WTC11 (cell line): Measurements from ENCODE around the gene TAS2R42. TPM values are rescaled to one million over a fixed set of nuclear protein-coding genes. Genes with fewer than 3 reads are reported as not detected.

Source experiments
- AR ChIP-seq: fragments of 250-450 bp; sonication (Bioruptor Pico); IDR thresholded peaks from 2 replicates; pipeline ENCODE4 v1.9.0; 2021; ENCODE audit warnings: mild to moderate bottlenecking
- ATF6 ChIP-seq: sonication (generic); formaldehyde crosslinking; IDR thresholded peaks from 2 replicates; pipeline ENCODE4 v1.8.1; 2023; ENCODE audit warnings: mild to moderate bottlenecking, missing genetic modification reagents
- CBFB ChIP-seq: sonication (generic); formaldehyde crosslinking; IDR thresholded peaks from 2 replicates; pipeline ENCODE4 v1.8.1; 2022; ENCODE audit warnings: mild to moderate bottlenecking, low read depth, missing genetic modification reagents
- E2F4 ChIP-seq: sonication (generic); formaldehyde crosslinking; IDR thresholded peaks from 2 replicates; pipeline ENCODE4 v1.8.1; 2022; ENCODE audit warnings: low read depth, mild to moderate bottlenecking, moderate library complexity, missing genetic modification reagents, borderline replicate concordance
- EMX1 ChIP-seq: fragments of 250-450 bp; sonication (Bioruptor Pico); IDR thresholded peaks from 2 replicates; pipeline ENCODE4 v1.8.0; 2021; ENCODE audit warnings: mild to moderate bottlenecking
- FOXP1 ChIP-seq: sonication (generic); formaldehyde crosslinking; IDR thresholded peaks from 2 replicates; pipeline ENCODE4 v1.8.0; 2022; ENCODE audit warnings: missing genetic modification reagents, mild to moderate bottlenecking, moderate library complexity, borderline replicate concordance
- GABPB1 ChIP-seq: sonication (generic); formaldehyde crosslinking; IDR thresholded peaks from 2 replicates; pipeline ENCODE4 v1.8.1; 2023; ENCODE audit warnings: mild to moderate bottlenecking, missing genetic modification reagents
- HMGA2 ChIP-seq: fragments of 250-450 bp; sonication (Bioruptor Pico); IDR thresholded peaks from 2 replicates; pipeline ENCODE4 v1.4.0; 2021; ENCODE audit warnings: mild to moderate bottlenecking, moderate library complexity
- JUN ChIP-seq: sonication (generic); formaldehyde crosslinking; IDR thresholded peaks from 2 replicates; pipeline ENCODE4 v1.8.0; 2023; ENCODE audit warnings: mild to moderate bottlenecking, missing genetic modification reagents
- NFYB ChIP-seq: sonication (generic); formaldehyde crosslinking; conservative IDR thresholded peaks from 2 replicates; pipeline ENCODE4 v1.8.0; 2022; ENCODE audit warnings: low read depth, missing genetic modification reagents
- NR3C1 ChIP-seq: sonication (generic); formaldehyde crosslinking; conservative IDR thresholded peaks from 2 replicates; pipeline ENCODE4 v1.8.1; 2023; ENCODE audit warnings: low read depth, mild to moderate bottlenecking, missing genetic modification reagents
- OVOL2 ChIP-seq: fragments of 250-450 bp; sonication (Bioruptor Pico); IDR thresholded peaks from 2 replicates; pipeline ENCODE4 v1.9.0; 2021; ENCODE audit warnings: mild to moderate bottlenecking, borderline replicate concordance
- RELA ChIP-seq: sonication (generic); formaldehyde crosslinking; IDR thresholded peaks from 2 replicates; pipeline ENCODE4 v1.8.1; 2022; ENCODE audit warnings: missing genetic modification reagents, mild to moderate bottlenecking, borderline replicate concordance
- SMAD3 ChIP-seq: sonication (generic); formaldehyde crosslinking; IDR thresholded peaks from 2 replicates; pipeline ENCODE4 v1.8.0; 2022; ENCODE audit warnings: missing genetic modification reagents, mild to moderate bottlenecking, borderline replicate concordance
- SMAD4 ChIP-seq: sonication (generic); formaldehyde crosslinking; IDR thresholded peaks from 2 replicates; pipeline ENCODE4 v1.8.0; 2022; ENCODE audit warnings: mild to moderate bottlenecking, missing genetic modification reagents
- SP1 ChIP-seq: sonication (generic); formaldehyde crosslinking; conservative IDR thresholded peaks from 2 replicates; pipeline ENCODE4 v1.8.1; 2022; ENCODE audit warnings: missing genetic modification reagents
- ZBTB21 ChIP-seq: sonication (generic); formaldehyde crosslinking; IDR thresholded peaks from 2 replicates; pipeline ENCODE4 v1.8.1; 2023; ENCODE audit warnings: mild to moderate bottlenecking, missing genetic modification reagents, borderline replicate concordance
- ZBTB43 ChIP-seq: sonication (generic); formaldehyde crosslinking; IDR thresholded peaks from 2 replicates; pipeline ENCODE4 v1.8.1; 2023; ENCODE audit warnings: mild to moderate bottlenecking, missing genetic modification reagents
- ZNF121 ChIP-seq: sonication (generic); formaldehyde crosslinking; IDR thresholded peaks from 2 replicates; pipeline ENCODE4 v1.8.0; 2023; ENCODE audit warnings: missing genetic modification reagents
- ZNF138 ChIP-seq: sonication (generic); formaldehyde crosslinking; conservative IDR thresholded peaks from 2 replicates; pipeline ENCODE4 v1.8.1; 2022; ENCODE audit warnings: mild to moderate bottlenecking, moderate library complexity, missing genetic modification reagents
- ZNF263 ChIP-seq: sonication (generic); formaldehyde crosslinking; IDR thresholded peaks from 2 replicates; pipeline ENCODE4 v1.8.1; 2022; ENCODE audit warnings: low read depth, mild to moderate bottlenecking, moderate library complexity, missing genetic modification reagents
- ZNF317 ChIP-seq: sonication (generic); formaldehyde crosslinking; IDR thresholded peaks from 2 replicates; pipeline ENCODE4 v1.8.1; 2023; ENCODE audit warnings: low read depth, mild to moderate bottlenecking, moderate library complexity, missing genetic modification reagents, borderline replicate concordance
- ZNF512 ChIP-seq: sonication (generic); formaldehyde crosslinking; IDR thresholded peaks from 2 replicates; pipeline ENCODE4 v1.8.1; 2022; ENCODE audit warnings: missing genetic modification reagents, borderline replicate concordance
- ZNF671 ChIP-seq: fragments of 250-450 bp; sonication (Bioruptor Pico); IDR thresholded peaks from 2 replicates; pipeline ENCODE4 v1.8.0; 2021; ENCODE audit warnings: mild to moderate bottlenecking
- total RNA-seq: library from RNA; stranded (reverse); gene quantifications from 3 replicates; pipeline ENCODE4 v1.2.3, GENCODE V29; 2021
- TF ChIP-seq, protein P1 (sequence below): sonication (generic); formaldehyde crosslinking; IDR thresholded peaks from 2 replicates; pipeline ENCODE4 v1.8.1; 2023; ENCODE audit warnings: mild to moderate bottlenecking, moderate library complexity, missing genetic modification reagents
- TF ChIP-seq, protein P2 (sequence below): sonication (generic); formaldehyde crosslinking; IDR thresholded peaks from 2 replicates; pipeline ENCODE4 v1.8.1; 2022; ENCODE audit warnings: low read depth, missing genetic modification reagents, borderline replicate concordance

TAS2R42 gene
- total RNA-seq, 1 experiment from 2014 or later: not detected

GRCh38 chr12:11171145-11171968 is 15.4 kb downstream of the TAS2R42 start, which contains the start of gene SMIM10L1 (continued):
- peak; percentile 78; the same call in 1 of the 2 replicates for TF ChIP-seq ZBTB43
- TF ChIP-seq FOXP1 (CRISPR knock-in tag): peak; percentile 89
- no peak for TF ChIP-seq E2F4 (CRISPR knock-in tag)
- TF ChIP-seq ZNF138 (CRISPR knock-in tag): no peak; the same call in 1 of the 2 replicates
- 0 out of 2 replicates have a peak, but pooled peaks have one; percentile 20 for TF ChIP-seq NFYB (CRISPR knock-in tag)
- no peak for TF ChIP-seq AR
- TF ChIP-seq SMAD3: peak; percentile 67; the same call in 1 of the 2 replicates
- peak; percentile 81 for TF ChIP-seq ZBTB21 (CRISPR knock-in tag)
- TF ChIP-seq HMGA2: no peak
- TF ChIP-seq ZNF512: 0 out of 2 replicates have a peak, but pooled peaks have one; percentile 48
- peak; percentile 75 for TF ChIP-seq SP1 (CRISPR knock-in tag)
- TF ChIP-seq RELA (CRISPR knock-in tag): peak; percentile 42; the same call in 1 of the 2 replicates
- no peak for TF ChIP-seq EMX1
- no peak for TF ChIP-seq SMAD4 (CRISPR knock-in tag)
- no peak for TF ChIP-seq ZNF121 (CRISPR knock-in tag)
- no peak for TF ChIP-seq JUN
- TF ChIP-seq OVOL2: no peak
- no peak for TF ChIP-seq ATF6 (CRISPR knock-in tag)
- TF ChIP-seq CBFB: no peak
- TF ChIP-seq, protein P1, sequence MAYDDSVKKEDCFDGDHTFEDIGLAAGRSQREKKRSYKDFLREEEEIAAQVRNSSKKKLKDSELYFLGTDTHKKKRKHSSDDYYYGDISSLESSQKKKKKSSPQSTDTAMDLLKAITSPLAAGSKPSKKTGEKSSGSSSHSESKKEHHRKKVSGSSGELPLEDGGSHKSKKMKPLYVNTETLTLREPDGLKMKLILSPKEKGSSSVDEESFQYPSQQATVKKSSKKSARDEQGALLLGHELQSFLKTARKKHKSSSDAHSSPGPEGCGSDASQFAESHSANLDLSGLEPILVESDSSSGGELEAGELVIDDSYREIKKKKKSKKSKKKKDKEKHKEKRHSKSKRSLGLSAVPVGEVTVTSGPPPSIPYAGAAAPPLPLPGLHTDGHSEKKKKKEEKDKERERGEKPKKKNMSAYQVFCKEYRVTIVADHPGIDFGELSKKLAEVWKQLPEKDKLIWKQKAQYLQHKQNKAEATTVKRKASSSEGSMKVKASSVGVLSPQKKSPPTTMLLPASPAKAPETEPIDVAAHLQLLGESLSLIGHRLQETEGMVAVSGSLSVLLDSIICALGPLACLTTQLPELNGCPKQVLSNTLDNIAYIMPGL (CRISPR knock-in tag): peak; percentile 67; the same call in 1 of the 2 replicates
- TF ChIP-seq ZNF317 (CRISPR knock-in tag): no peak; the same call in 1 of the 2 replicates
- 0 out of 2 replicates have a peak, but pooled peaks have one; percentile 35 for TF ChIP-seq ZNF263 (CRISPR knock-in tag)
- TF ChIP-seq GABPB1 (CRISPR knock-in tag): peak; percentile 9; the same call in 1 of the 2 replicates
- TF ChIP-seq, protein P2, sequence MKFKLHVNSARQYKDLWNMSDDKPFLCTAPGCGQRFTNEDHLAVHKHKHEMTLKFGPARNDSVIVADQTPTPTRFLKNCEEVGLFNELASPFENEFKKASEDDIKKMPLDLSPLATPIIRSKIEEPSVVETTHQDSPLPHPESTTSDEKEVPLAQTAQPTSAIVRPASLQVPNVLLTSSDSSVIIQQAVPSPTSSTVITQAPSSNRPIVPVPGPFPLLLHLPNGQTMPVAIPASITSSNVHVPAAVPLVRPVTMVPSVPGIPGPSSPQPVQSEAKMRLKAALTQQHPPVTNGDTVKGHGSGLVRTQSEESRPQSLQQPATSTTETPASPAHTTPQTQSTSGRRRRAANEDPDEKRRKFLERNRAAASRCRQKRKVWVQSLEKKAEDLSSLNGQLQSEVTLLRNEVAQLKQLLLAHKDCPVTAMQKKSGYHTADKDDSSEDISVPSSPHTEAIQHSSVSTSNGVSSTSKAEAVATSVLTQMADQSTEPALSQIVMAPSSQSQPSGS (CRISPR knock-in tag): no peak
- TF ChIP-seq ZNF671 (CRISPR knock-in tag): no peak
- TF ChIP-seq NR3C1 (CRISPR knock-in tag): 0 out of 2 replicates have a peak, but pooled peaks have one; percentile 63
